Muscle of leg (tissue), 11 donors: Measurements from ENCODE around the gene PCDHB15. TPM values are rescaled to one million over a fixed set of nuclear protein-coding genes. Genes with fewer than 3 reads are reported as not detected.
"Not testable (repeated sequence)": the region's sequence is repeated elsewhere in the genome, so short reads cannot be mapped to it uniquely, and the experiment has no call there.

ENCODE experiments used
- DNase-seq: peaks from one replicate; pipeline ENCODE4 v3.0.0; 2013
- H3K27ac ChIP-seq: one replicate; pipeline ENCODE4 v1.5.1; 2013; ENCODE audit warnings: mild to moderate bottlenecking, low read length, control low read depth
- H3K27me3 ChIP-seq: one replicate; pipeline ENCODE4 v1.6.1; 2013; ENCODE audit warnings: low read length; ENCODE audit not compliant: control insufficient read depth, insufficient read depth
- H3K36me3 ChIP-seq: one replicate; pipeline ENCODE4 v1.6.1; 2013; ENCODE audit warnings: low read length; ENCODE audit not compliant: control insufficient read depth, insufficient read depth
- H3K4me1 ChIP-seq: one replicate; pipeline ENCODE4 v1.6.1; 2013; ENCODE audit warnings: low read length; ENCODE audit not compliant: control insufficient read depth, insufficient read depth
- H3K4me3 ChIP-seq: one replicate; pipeline ENCODE4 v1.5.1; 2013; ENCODE audit warnings: low read length, control low read depth
- H3K9me3 ChIP-seq: replicated peaks from 2 replicates; pipeline ENCODE4 v1.6.1; 2013; ENCODE audit warnings: low read depth, low read length; ENCODE audit not compliant: control insufficient read depth
- WGBS: methylation state at CpG from one replicate; pipeline ENCODE4 v1.1.5; 2013; ENCODE audit warnings: missing lambda C conversion rate; ENCODE audit not compliant: insufficient coverage; 5-methylcytosine and 5-hydroxymethylcytosine counted together
- polyA plus RNA-seq, 8 donors: library from polyadenylated mRNA; unstranded; fragments of 120-200 nt; gene quantifications; one replicate each; pipeline versions ENCODE4 v1.2.1 to v1.2.3, GENCODE V29; 2013; ENCODE audit warnings: inconsistent platforms in 1 of 8, low replicate concordance in 1 of 8; ENCODE audit not compliant: insufficient read length in 8 of 8, insufficient read depth in 1 of 8
- total RNA-seq: library from RNA; stranded (reverse); fragments of 120-200 nt; gene quantifications from one replicate; pipeline ENCODE4 v1.2.4, GENCODE V29; 2013

PCDHB15 gene
- total and polyA plus RNA-seq, 9 donors, result 4.3 to 8.6 (median 6.4) TPM

GRCh38 chr5:141236516-141237313 lies 8.5 kb upstream of the PCDHB15 start:
- DNase-seq, result no peak
- peaks cover 11% of the 10 kb centered on the region for H3K27me3 ChIP-seq
- no peak overlapping the region for H3K4me3 ChIP-seq
- no peaks in the 10 kb centered on the region for H3K36me3 ChIP-seq
- 15% methylated on average over 25 of the region's 32 CpGs for WGBS
- peaks cover 74% of the 10 kb centered on the region for H3K9me3 ChIP-seq
- H3K4me1 ChIP-seq, result no peaks in the 10 kb centered on the region
- no peak overlapping the region for H3K27ac ChIP-seq

GRCh38 chr5:141241496-141241895 lies 3.7 kb upstream of the PCDHB15 start:
- no peak overlapping the region for H3K27ac ChIP-seq
- peaks cover 1% of the 10 kb centered on the region for H3K27me3 ChIP-seq
- no peaks in the 10 kb centered on the region for H3K36me3 ChIP-seq
- H3K9me3 ChIP-seq, result peaks cover 76% of the 10 kb centered on the region
- no peak overlapping the region for H3K4me3 ChIP-seq
- no peak for DNase-seq
- 21% methylated on average over 43 of the region's 43 CpGs for WGBS
- no peaks in the 10 kb centered on the region for H3K4me1 ChIP-seq

DNA sequence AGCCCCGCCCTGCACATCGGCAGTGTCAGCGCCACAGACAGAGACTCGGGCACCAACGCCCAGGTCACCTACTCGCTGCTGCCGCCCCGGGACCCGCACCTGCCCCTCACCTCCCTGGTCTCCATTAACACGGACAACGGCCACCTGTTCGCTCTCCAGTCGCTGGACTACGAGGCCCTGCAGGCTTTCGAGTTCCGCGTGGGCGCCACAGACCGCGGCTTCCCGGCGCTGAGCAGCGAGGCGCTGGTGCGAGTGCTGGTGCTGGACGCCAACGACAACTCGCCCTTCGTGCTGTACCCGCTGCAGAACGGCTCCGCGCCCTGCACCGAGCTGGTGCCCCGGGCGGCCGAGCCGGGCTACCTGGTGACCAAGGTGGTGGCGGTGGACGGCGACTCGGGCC lies 1.8 kb downstream of the PCDHB15 start:
- H3K27me3 ChIP-seq, H3K4me1 ChIP-seq, H3K4me3 ChIP-seq, H3K27ac ChIP-seq, DNase-seq, H3K36me3 ChIP-seq: not testable (repeated sequence)
- WGBS, result 44% methylated on average over 18 of the region's 42 CpGs
- peaks cover 67% of the 10 kb centered on the region for H3K9me3 ChIP-seq

DNA sequence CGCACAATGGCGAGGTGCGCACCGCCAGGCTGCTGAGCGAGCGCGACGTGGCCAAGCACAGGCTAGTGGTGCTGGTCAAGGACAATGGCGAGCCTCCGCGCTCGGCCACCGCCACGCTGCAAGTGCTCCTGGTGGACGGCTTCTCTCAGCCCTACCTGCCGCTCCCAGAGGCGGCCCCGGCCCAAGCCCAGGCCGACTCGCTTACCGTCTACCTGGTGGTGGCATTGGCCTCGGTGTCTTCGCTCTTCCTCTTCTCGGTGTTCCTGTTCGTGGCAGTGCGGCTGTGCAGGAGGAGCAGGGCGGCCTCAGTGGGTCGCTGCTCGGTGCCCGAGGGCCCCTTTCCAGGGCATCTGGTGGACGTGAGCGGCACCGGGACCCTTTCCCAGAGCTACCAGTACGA lies 2.2 kb downstream of the PCDHB15 start:
- 49% methylated on average over 29 of the region's 34 CpGs for WGBS
- H3K27me3 ChIP-seq, DNase-seq, H3K4me1 ChIP-seq, H3K27ac ChIP-seq, H3K36me3 ChIP-seq, H3K4me3 ChIP-seq: not testable (repeated sequence)
- H3K9me3 ChIP-seq, result peaks cover 67% of the 10 kb centered on the region

DNA sequence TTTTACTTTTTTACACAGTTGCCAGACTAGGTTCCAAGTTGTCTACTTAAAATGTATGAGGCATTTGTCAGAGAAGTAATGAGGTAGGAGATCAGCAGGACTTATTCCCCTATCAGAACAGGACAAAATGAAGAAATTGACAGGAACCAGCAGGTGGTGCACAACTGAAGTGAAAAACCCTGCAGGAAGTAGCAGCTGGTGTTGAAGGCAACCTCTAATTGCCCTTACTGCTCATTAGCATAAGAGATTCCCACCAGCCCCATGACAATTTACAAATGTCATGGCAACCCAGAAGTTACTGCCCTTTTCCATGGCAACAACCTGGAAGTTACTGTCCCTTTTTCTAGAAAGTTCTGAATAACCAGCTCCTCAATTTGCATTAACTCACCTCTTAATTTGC lies 5.4 kb downstream of the PCDHB15 start:
- Histone ChIP-seq H3K9me3 (peaks cover 71% of the 10 kb centered on the region), H3K4me3 (no peak overlapping the region), H3K4me1 (no peaks in the 10 kb centered on the region), H3K36me3 (no peaks in the 10 kb centered on the region), H3K27ac (no peak overlapping the region), H3K27me3 (no peaks in the 10 kb centered on the region)
- no peak for DNase-seq

- H3K27ac ChIP-seq, result no peak overlapping the region
- no peak overlapping the region for H3K4me3 ChIP-seq
- no peaks in the 10 kb centered on the region for H3K36me3 ChIP-seq
- H3K27me3 ChIP-seq, result no peaks in the 10 kb centered on the region
- no peaks in the 10 kb centered on the region for H3K4me1 ChIP-seq
- H3K9me3 ChIP-seq, result peaks cover 60% of the 10 kb centered on the region
- no peak for DNase-seq
Observed at GRCh38 chr5:141258464-141258863, 13.3 kb downstream of the PCDHB15 start.

- Histone ChIP-seq H3K36me3 (no peaks in the 10 kb centered on the region), H3K4me3 (no peak overlapping the region), H3K4me1 (no peaks in the 10 kb centered on the region), H3K9me3 (peaks cover 61% of the 10 kb centered on the region), H3K27me3 (no peaks in the 10 kb centered on the region), H3K27ac (no peak overlapping the region)
- no peak for DNase-seq
Observed at GRCh38 chr5:141258948-141259347, 13.8 kb downstream of the PCDHB15 start.

GRCh38 chr5:141260458-141261237 lies 15.5 kb downstream of the PCDHB15 start:
- Histone ChIP-seq H3K27me3 (no peaks in the 10 kb centered on the region), H3K4me1 (no peaks in the 10 kb centered on the region), H3K27ac (no peak overlapping the region), H3K9me3 (peaks cover 65% of the 10 kb centered on the region), H3K36me3 (no peaks in the 10 kb centered on the region), H3K4me3 (no peak overlapping the region)
- no peak for DNase-seq
- 33% methylated on average over 1 of the region's 5 CpGs for whole genome bisulfite sequencing

DNA sequence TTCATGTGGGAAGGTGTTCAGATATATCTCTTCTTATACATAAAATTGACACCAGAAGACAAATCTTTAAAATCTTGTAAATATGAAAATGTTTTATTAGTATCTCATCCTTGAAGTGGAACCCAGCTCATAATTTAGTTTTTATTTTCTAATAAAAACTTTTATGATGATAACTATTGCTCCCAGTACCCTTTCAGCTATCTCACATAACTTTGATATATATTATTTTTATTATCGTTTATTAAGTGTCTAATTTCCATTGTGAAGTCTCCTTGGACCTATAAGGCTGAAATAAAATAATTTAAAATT lies 16.0 kb downstream of the PCDHB15 start:
- Histone ChIP-seq H3K27ac (no peak overlapping the region), H3K4me3 (no peak overlapping the region), H3K4me1 (no peaks in the 10 kb centered on the region), H3K36me3 (no peaks in the 10 kb centered on the region), H3K9me3 (peaks cover 65% of the 10 kb centered on the region), H3K27me3 (no peaks in the 10 kb centered on the region)
- no peak for DNase-seq
- WGBS, result no CpG with 5 or more reads among the region's 1 CpG

GRCh38 chr5:141269195-141269594 lies 24.0 kb downstream of the PCDHB15 start:
- H3K27ac ChIP-seq, result no peak overlapping the region
- H3K27me3 ChIP-seq, result no peaks in the 10 kb centered on the region
- H3K9me3 ChIP-seq, result peaks cover 82% of the 10 kb centered on the region
- no peaks in the 10 kb centered on the region for H3K4me1 ChIP-seq
- no peaks in the 10 kb centered on the region for H3K36me3 ChIP-seq
- WGBS, result no CpG with 5 or more reads among the region's 4 CpGs
- DNase-seq, result no peak
- H3K4me3 ChIP-seq, result no peak overlapping the region
